ENCODE data around the gene ADSL.

Gene ADSL

GRCh38 chr22:40322021-40322420, 24.3 kb upstream of the ADSL start:
- H3K4me3 ChIP-seq (ENCODE audit: low read depth, low read length): no peak overlapping the region
- TF ChIP-seq CTCF (IDR thresholded peaks at IDR 0.05; ENCODE audit: low read depth, low read length): no peak

GRCh38 chr22:40322818-40323447, 23.4 kb upstream of the ADSL start:
- TF ChIP-seq CTCF (IDR thresholded peaks at IDR 0.05; ENCODE audit: low read depth, low read length): no peak
- H3K4me3 ChIP-seq (ENCODE audit: low read depth, low read length): no peak overlapping the region

GRCh38 chr22:40323681-40324171, 22.6 kb upstream of the ADSL start:
- no peak for TF ChIP-seq CTCF (IDR thresholded peaks at IDR 0.05; ENCODE audit: low read depth, low read length)
- H3K4me3 ChIP-seq (ENCODE audit: low read depth, low read length): no peak overlapping the region

- no peak for TF ChIP-seq CTCF (IDR thresholded peaks at IDR 0.05; ENCODE audit: low read depth, low read length)
- no peak overlapping the region for H3K4me3 ChIP-seq (ENCODE audit: low read depth, low read length)
Observed at GRCh38 chr22:40324468-40325305, 21.6 kb upstream of the ADSL start.

GRCh38 chr22:40325315-40325714, 21.0 kb upstream of the ADSL start:
- H3K4me3 ChIP-seq (ENCODE audit: low read depth, low read length): no peak overlapping the region
- no peak for TF ChIP-seq CTCF (IDR thresholded peaks at IDR 0.05; ENCODE audit: low read depth, low read length)

GRCh38 chr22:40326905-40327735, 19.2 kb upstream of the ADSL start:
- TF ChIP-seq CTCF (IDR thresholded peaks at IDR 0.05; ENCODE audit: low read depth, low read length): no peak
- no peak overlapping the region for H3K4me3 ChIP-seq (ENCODE audit: low read depth, low read length)

All from WI38 (cell line).